Subcutaneous abdominal adipose tissue (tissue), 5 donors: Measurements from ENCODE around the gene SLC37A1.

Source experiments
- H3K27ac ChIP-seq: one replicate; pipeline ENCODE4 v1.7.0; 2013; ENCODE audit warnings: low read depth, mild to moderate bottlenecking, inconsistent platforms, low read length, moderate library complexity
- H3K27me3 ChIP-seq, 5 donors: one replicate each; pipeline ENCODE4 v1.7.0; 2013; ENCODE audit warnings: low read length in 5 of 5, inconsistent platforms in 1 of 5; ENCODE audit not compliant: control insufficient read depth in 5 of 5, insufficient read depth in 4 of 5
- H3K36me3 ChIP-seq, 5 donors: one replicate each; pipeline ENCODE4 v1.7.0; 2013; ENCODE audit warnings: low read length in 5 of 5; ENCODE audit not compliant: control insufficient read depth in 5 of 5, insufficient read depth in 5 of 5
- H3K4me1 ChIP-seq, 5 donors: one replicate each; pipeline ENCODE4 v1.7.0; 2013; ENCODE audit warnings: low read length in 5 of 5, mild to moderate bottlenecking in 3 of 5, moderate library complexity in 1 of 5; ENCODE audit not compliant: control insufficient read depth in 5 of 5, insufficient read depth in 5 of 5
- H3K4me3 ChIP-seq, 5 donors: one replicate each; pipeline ENCODE4 v1.7.0; 2013; ENCODE audit warnings: low read length in 5 of 5, low read depth in 1 of 5
- H3K9ac ChIP-seq, 5 donors: one replicate each; pipeline ENCODE4 v1.7.0; 2013; ENCODE audit warnings: low read length in 5 of 5, mild to moderate bottlenecking in 4 of 5, moderate library complexity in 3 of 5
- H3K9me3 ChIP-seq, 5 donors: one replicate each; pipeline ENCODE4 v1.7.0; 2013; ENCODE audit warnings: low read length in 5 of 5; ENCODE audit not compliant: control insufficient read depth in 5 of 5
- donor health status: healthy.
- donor health status: healthy.
- donor health status: healthy.
- donor health status: healthy.
- donor health status: healthy.

The SLC37A1 gene

GRCh38 chr21:42515708-42516502, 2.3 kb downstream of the SLC37A1 start:
- Histone ChIP-seq H3K36me3 (peaks cover 0 to 23% (median 7%) of the 10 kb centered on the region in 5 donors), H3K4me1 (peaks cover 3 to 19% (median 16%) of the 10 kb centered on the region in 5 donors), H3K9ac (no peak overlapping the region), H3K27ac (no peak overlapping the region), H3K9me3 (no peaks in the 10 kb centered on the region), H3K27me3 (no peaks in the 10 kb centered on the region), H3K4me3 (no peak overlapping the region)

GRCh38 chr21:42518215-42518614, 4.6 kb downstream of the SLC37A1 start:
- H3K9ac ChIP-seq: no peak overlapping the region
- no peak overlapping the region for H3K27ac ChIP-seq
- no peaks in the 10 kb centered on the region for H3K27me3 ChIP-seq
- H3K4me1 ChIP-seq: peaks cover 3 to 16% (median 12%) of the 10 kb centered on the region in 5 donors
- H3K4me3 ChIP-seq: no peak overlapping the region
- H3K9me3 ChIP-seq: no peaks in the 10 kb centered on the region
- peaks cover 0 to 35% (median 13%) of the 10 kb centered on the region in 5 donors for H3K36me3 ChIP-seq

GRCh38 chr21:42518626-42519025, 5.0 kb downstream of the SLC37A1 start:
- Histone ChIP-seq H3K36me3 (peaks cover 0 to 36% (median 13%) of the 10 kb centered on the region in 5 donors), H3K9me3 (no peaks in the 10 kb centered on the region), H3K4me3 (no peak overlapping the region), H3K27me3 (no peaks in the 10 kb centered on the region), H3K4me1 (peaks cover 3 to 14% (median 11%) of the 10 kb centered on the region in 5 donors), H3K27ac (no peak overlapping the region), H3K9ac (no peak overlapping the region)

- Histone ChIP-seq H3K27me3 (no peaks in the 10 kb centered on the region), H3K9me3 (no peaks in the 10 kb centered on the region), H3K4me1 (peaks cover 3 to 12% (median 10%) of the 10 kb centered on the region in 5 donors), H3K36me3 (peaks cover 0 to 36% (median 13%) of the 10 kb centered on the region in 5 donors), H3K9ac (no peak overlapping the region), H3K27ac (no peak overlapping the region), H3K4me3 (no peak overlapping the region)
Observed at GRCh38 chr21:42520628-42521253, 7.1 kb downstream of the SLC37A1 start.

- peaks cover 3 to 15% (median 10%) of the 10 kb centered on the region in 5 donors for H3K4me1 ChIP-seq
- no peak overlapping the region for H3K9ac ChIP-seq
- H3K27ac ChIP-seq: no peak overlapping the region
- peaks cover 0 to 36% (median 14%) of the 10 kb centered on the region in 5 donors for H3K36me3 ChIP-seq
- H3K4me3 ChIP-seq: no peak overlapping the region
- no peaks in the 10 kb centered on the region for H3K9me3 ChIP-seq
- H3K27me3 ChIP-seq: no peaks in the 10 kb centered on the region
Observed at GRCh38 chr21:42521384-42521783, 7.7 kb downstream of the SLC37A1 start.

- Histone ChIP-seq H3K4me1 (peaks cover 3 to 18% (median 10%) of the 10 kb centered on the region in 5 donors), H3K9me3 (no peaks in the 10 kb centered on the region), H3K27ac (no peak overlapping the region), H3K36me3 (peaks cover 0 to 36% (median 15%) of the 10 kb centered on the region in 5 donors), H3K27me3 (no peaks in the 10 kb centered on the region), H3K9ac (no peak overlapping the region), H3K4me3 (no peak overlapping the region)
Observed at GRCh38 chr21:42521805-42522204, 8.2 kb downstream of the SLC37A1 start.

GRCh38 chr21:42522271-42522670, 8.6 kb downstream of the SLC37A1 start:
- peaks cover 3 to 18% (median 10%) of the 10 kb centered on the region in 5 donors for H3K4me1 ChIP-seq
- peaks cover 0 to 36% (median 15%) of the 10 kb centered on the region in 5 donors for H3K36me3 ChIP-seq
- no peak overlapping the region for H3K27ac ChIP-seq
- no peaks in the 10 kb centered on the region for H3K27me3 ChIP-seq
- H3K4me3 ChIP-seq: no peak overlapping the region
- no peaks in the 10 kb centered on the region for H3K9me3 ChIP-seq
- no peak overlapping the region for H3K9ac ChIP-seq

- Histone ChIP-seq H3K36me3 (peaks cover 0 to 36% (median 15%) of the 10 kb centered on the region in 5 donors), H3K9ac (no peak overlapping the region), H3K9me3 (no peaks in the 10 kb centered on the region), H3K4me1 (peaks cover 3 to 22% (median 13%) of the 10 kb centered on the region in 5 donors), H3K4me3 (no peak overlapping the region), H3K27ac (no peak overlapping the region), H3K27me3 (no peaks in the 10 kb centered on the region)
Observed at GRCh38 chr21:42522771-42523170, 9.1 kb downstream of the SLC37A1 start.

- no peaks in the 10 kb centered on the region for H3K9me3 ChIP-seq
- H3K27me3 ChIP-seq: no peaks in the 10 kb centered on the region
- H3K4me3 ChIP-seq: no peak overlapping the region
- peaks cover 3 to 26% (median 18%) of the 10 kb centered on the region in 5 donors for H3K4me1 ChIP-seq
- H3K36me3 ChIP-seq: peaks cover 0 to 32% (median 13%) of the 10 kb centered on the region in 5 donors
- H3K9ac ChIP-seq: no peak overlapping the region
- no peak overlapping the region for H3K27ac ChIP-seq
Observed at GRCh38 chr21:42523211-42523610, 9.6 kb downstream of the SLC37A1 start.

- H3K4me1 ChIP-seq: peaks cover 3 to 27% (median 19%) of the 10 kb centered on the region in 5 donors
- H3K27ac ChIP-seq: peak overlapping the region; percentile 30
- no peak overlapping the region for H3K9ac ChIP-seq
- H3K4me3 ChIP-seq: no peak overlapping the region
- H3K9me3 ChIP-seq: no peaks in the 10 kb centered on the region
- H3K27me3 ChIP-seq: no peaks in the 10 kb centered on the region
- H3K36me3 ChIP-seq: peaks cover 0 to 25% (median 9%) of the 10 kb centered on the region in 5 donors
Observed at GRCh38 chr21:42523941-42524340, 10.3 kb downstream of the SLC37A1 start.
